GM13976 (cell line): ENCODE data around the gene MYO18A.
A peak's percentile ranks its signal among the peaks of the same experiment; 100 is the strongest.

Experiments used
- DNase-seq: peaks from one replicate; pipeline ENCODE4 v3.0.0; 2012; ENCODE audit warnings: low spot score
- in situ Hi-C: fragments of 300-500 bp; cut with MboI; formaldehyde crosslinking; loops from one replicate; pipeline ENCODE4 v1.12.0; 2022; ENCODE audit warnings: low sequenced_read_pairs, mixed read lengths, inconsistent platforms; ENCODE audit not compliant: unreplicated experiment
- TF ChIP-seq, protein P1 (sequence below): IDR thresholded peaks from 2 replicates; pipeline ENCODE4 v1.5.1; 2012; ENCODE audit warnings: borderline replicate concordance, mild to moderate bottlenecking; ENCODE audit not compliant: insufficient read depth; ENCODE audit errors: extremely low read depth, missing control alignments, control extremely low read depth

MYO18A gene

DNA sequence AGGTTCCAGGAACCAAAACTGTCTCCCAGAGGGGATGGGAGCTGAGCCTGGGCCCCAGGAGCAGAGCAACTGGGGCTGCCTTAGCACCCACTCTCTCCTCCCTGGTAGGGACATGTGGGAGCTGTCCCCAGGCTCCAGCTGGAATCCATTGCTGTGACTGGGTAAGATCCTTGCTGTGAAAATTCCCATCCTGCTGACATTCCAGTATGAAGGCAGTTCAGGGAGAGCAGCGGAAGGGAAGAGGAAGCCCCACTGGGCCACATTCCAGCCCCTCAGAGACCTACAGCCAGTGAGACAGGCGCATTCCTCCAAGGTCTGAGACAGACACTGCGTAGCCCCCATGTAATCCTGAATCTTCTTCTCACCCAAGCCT, 24.2 kb downstream of the MYO18A start:
- in situ Hi-C loops: loop anchor here (25.0 kb wide), 1 partner anchor 381 kb away; no protein-coding TSS in a partner anchor
- DNase-seq: no peak
- TF ChIP-seq, protein P1, sequence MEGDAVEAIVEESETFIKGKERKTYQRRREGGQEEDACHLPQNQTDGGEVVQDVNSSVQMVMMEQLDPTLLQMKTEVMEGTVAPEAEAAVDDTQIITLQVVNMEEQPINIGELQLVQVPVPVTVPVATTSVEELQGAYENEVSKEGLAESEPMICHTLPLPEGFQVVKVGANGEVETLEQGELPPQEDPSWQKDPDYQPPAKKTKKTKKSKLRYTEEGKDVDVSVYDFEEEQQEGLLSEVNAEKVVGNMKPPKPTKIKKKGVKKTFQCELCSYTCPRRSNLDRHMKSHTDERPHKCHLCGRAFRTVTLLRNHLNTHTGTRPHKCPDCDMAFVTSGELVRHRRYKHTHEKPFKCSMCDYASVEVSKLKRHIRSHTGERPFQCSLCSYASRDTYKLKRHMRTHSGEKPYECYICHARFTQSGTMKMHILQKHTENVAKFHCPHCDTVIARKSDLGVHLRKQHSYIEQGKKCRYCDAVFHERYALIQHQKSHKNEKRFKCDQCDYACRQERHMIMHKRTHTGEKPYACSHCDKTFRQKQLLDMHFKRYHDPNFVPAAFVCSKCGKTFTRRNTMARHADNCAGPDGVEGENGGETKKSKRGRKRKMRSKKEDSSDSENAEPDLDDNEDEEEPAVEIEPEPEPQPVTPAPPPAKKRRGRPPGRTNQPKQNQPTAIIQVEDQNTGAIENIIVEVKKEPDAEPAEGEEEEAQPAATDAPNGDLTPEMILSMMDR: no peak

DNA sequence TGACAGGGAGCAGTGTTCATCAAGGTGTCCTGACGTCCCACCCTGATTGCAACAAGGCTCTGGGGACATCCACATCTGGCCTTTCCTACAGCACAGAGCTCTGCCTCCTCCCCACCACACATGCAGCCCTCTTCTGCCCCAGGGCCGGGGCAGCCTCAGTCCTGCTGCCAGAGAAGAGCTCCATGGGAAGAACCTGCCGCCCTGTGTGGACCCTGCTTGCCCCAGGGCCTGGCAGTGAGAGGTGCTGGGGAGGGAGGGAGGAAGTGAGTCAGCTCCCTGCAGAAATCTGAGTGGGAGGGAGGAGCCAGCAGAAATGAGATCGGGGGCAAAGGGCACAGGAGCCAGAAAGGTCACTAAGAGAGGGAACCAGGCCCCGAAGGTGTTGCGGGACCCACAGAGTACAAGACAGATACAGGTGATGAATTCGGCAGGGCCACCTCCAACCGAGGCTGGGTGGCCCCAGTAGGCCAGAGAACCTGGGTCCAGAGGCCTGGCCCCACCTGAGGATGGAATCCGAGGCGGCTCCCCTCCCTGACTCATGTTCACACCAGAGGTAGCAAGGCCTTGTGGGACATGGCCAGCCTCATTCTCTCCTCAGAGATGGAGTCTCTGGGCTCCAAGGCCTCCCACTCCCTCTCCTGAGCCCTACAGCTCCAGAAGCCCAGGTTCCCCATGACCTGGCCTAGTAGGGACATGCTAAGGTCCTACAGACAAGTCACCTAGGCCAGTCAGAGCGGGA, 24.8 kb downstream of the MYO18A start:
- peak; percentile 59 for DNase-seq
- TF ChIP-seq, protein P1: no peak
- in situ Hi-C loops: loop anchor here (25.0 kb wide), 1 partner anchor 382 kb away; no protein-coding TSS in a partner anchor

GRCh38 chr17:29154516-29155226, 25.5 kb downstream of the MYO18A start:
- TF ChIP-seq, protein P1: no peak
- in situ Hi-C loops: loop anchor here (25.0 kb wide), 1 partner anchor 383 kb away; no protein-coding TSS in a partner anchor
- DNase-seq: no peak

DNA sequence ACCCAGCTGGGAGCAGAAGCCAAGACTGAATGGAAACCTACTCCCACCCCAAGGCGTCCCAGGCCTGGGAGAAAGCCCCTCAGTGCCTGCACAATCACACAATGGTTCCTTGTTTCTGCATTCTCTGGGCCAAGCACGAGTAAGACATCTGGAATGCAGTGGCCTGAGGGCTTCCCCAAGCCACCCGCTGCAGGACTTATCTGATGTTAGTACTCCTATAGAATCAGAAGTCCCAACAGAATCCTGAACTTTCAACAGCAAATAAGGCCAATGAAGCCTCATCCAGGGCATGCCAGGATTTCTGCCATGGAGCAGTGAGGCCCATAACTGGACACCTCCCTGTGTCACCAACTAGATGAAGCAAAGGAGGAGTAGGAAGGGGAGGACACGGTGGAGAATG, 28.6 kb downstream of the MYO18A start:
- TF ChIP-seq, protein P1: no peak
- no peak for DNase-seq
- in situ Hi-C loops: loop anchor here (25.0 kb wide), 1 partner anchor 386 kb away; no protein-coding TSS in a partner anchor

DNA sequence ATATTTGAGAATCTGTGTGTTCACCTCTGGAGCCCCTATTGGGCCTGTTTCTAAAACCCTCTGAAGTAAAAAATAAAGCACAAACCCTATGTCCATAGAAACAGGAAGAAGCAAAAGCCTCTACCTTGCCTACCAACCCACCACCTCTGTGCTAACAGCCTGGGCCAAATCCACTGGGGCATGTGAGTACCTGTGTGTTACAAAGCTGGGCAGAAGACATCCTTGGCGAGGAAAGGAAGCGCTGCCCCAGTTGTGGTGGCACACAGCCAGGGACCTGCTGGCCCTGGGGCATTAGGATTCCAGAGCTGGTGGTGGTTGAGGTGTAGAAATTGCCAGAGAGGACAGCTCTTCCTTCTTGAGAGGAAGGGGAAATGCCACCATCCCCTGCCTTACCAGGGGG, 30.0 kb downstream of the MYO18A start:
- DNase-seq: no peak
- TF ChIP-seq, protein P1: no peak
- in situ Hi-C loops: loop anchor here (25.0 kb wide), 1 partner anchor 387 kb away; no protein-coding TSS in a partner anchor

DNA sequence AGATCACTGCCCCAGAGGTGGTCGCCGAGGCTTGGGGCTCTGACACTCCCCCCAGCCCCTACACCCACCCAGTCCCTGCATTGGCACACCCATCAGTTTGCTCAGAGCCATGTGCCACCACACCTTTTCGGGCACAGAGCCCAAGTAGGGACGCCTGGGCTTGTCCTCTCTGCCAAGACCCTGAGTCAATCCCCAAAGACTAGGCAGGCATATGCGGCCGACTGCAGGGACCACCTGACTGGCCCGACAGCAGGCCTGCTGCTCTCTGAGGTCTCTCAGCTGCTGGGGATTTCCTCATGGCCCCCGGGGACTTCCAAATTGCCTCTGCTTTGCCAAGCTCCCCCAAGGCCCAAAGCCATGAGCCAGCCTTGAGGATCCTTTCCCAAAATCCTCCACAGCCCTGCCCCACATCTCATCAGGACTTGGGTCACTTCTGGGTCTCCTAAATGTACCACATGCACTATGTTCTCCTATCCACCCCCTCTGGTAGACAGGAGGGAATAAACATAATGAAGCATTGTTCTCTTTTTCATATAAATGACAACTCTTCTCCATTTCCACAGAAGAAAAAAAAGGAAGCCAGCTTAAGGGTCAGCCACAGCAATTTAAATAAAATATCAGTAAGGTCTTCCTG, 30.6 kb downstream of the MYO18A start:
- peak; percentile 75 for DNase-seq
- TF ChIP-seq, protein P1: no peak
- in situ Hi-C loops: loop anchor here (25.0 kb wide), 1 partner anchor 388 kb away; no protein-coding TSS in a partner anchor
